PFSK-1 (cell line): Measurements from ENCODE around the gene LHPP.

Source experiments
- POLR2AphosphoS5 ChIP-seq: IDR thresholded peaks from 2 replicates; pipeline ENCODE4 v1.6.1; 2012; ENCODE audit warnings: low read depth, mild to moderate bottlenecking, control low read depth, low read length, moderate library complexity
- SIN3A ChIP-seq: IDR thresholded peaks from 2 replicates; pipeline ENCODE4 v1.6.1; 2012; ENCODE audit warnings: mild to moderate bottlenecking, low read length, moderate library complexity, borderline replicate concordance; ENCODE audit not compliant: insufficient read depth
- TAF1 ChIP-seq: IDR thresholded peaks from 2 replicates; pipeline ENCODE4 v1.6.1; 2012; ENCODE audit warnings: low read length, control low read depth, borderline replicate concordance; ENCODE audit not compliant: insufficient read depth
- TF ChIP-seq, protein P1 (sequence below), 2 experiments: IDR thresholded peaks; 2 replicates each; pipeline versions ENCODE4 v1.6.1 to v1.8.0; 2011 to 2012; ENCODE audit warnings: low read depth in 2 of 2, low read length in 2 of 2, control low read depth in 1 of 2, inconsistent platforms in 1 of 2, mild to moderate bottlenecking in 1 of 2, moderate library complexity in 1 of 2; ENCODE audit not compliant: insufficient read depth in 1 of 2

DNA sequence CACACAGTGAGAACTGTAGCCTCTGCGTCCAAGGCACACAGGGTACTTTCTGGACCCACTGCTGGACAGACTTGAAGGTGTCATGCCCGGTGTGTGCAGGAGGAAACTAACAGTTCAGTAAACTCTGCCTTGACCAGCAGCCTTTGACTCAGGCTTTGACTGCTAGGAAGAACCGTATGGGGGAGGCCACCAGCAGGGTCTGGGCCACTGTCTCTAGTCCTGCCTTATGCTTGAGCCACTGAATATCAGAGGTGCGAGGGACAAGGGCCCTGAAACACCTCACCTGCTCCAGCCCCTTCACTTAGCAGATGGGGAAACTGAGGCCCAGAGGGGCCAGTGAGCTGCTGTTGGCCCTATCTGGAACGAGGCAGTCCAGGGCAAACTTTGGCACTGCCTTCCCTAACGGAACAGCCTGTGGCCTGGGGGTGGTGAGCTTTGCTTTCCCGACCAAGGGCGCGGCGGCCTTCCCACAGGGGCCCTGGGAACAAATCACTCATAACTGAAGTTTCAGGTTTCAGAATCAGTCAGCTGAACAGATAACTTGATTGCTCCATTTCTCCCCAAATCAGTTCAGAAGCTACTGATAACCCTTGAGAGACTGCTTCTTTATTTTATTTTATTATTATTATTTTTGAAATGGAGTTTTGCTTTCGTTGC, 152.5 kb downstream of the LHPP start:
- TF ChIP-seq SIN3A: no peak
- no peak for TF ChIP-seq TAF1
- no peak for TF ChIP-seq POLR2AphosphoS5
- TF ChIP-seq, protein P1, sequence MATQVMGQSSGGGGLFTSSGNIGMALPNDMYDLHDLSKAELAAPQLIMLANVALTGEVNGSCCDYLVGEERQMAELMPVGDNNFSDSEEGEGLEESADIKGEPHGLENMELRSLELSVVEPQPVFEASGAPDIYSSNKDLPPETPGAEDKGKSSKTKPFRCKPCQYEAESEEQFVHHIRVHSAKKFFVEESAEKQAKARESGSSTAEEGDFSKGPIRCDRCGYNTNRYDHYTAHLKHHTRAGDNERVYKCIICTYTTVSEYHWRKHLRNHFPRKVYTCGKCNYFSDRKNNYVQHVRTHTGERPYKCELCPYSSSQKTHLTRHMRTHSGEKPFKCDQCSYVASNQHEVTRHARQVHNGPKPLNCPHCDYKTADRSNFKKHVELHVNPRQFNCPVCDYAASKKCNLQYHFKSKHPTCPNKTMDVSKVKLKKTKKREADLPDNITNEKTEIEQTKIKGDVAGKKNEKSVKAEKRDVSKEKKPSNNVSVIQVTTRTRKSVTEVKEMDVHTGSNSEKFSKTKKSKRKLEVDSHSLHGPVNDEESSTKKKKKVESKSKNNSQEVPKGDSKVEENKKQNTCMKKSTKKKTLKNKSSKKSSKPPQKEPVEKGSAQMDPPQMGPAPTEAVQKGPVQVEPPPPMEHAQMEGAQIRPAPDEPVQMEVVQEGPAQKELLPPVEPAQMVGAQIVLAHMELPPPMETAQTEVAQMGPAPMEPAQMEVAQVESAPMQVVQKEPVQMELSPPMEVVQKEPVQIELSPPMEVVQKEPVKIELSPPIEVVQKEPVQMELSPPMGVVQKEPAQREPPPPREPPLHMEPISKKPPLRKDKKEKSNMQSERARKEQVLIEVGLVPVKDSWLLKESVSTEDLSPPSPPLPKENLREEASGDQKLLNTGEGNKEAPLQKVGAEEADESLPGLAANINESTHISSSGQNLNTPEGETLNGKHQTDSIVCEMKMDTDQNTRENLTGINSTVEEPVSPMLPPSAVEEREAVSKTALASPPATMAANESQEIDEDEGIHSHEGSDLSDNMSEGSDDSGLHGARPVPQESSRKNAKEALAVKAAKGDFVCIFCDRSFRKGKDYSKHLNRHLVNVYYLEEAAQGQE (IDR thresholded peaks at IDR 0.05; ENCODE audit: insufficient read depth in 1 of 2, low read depth in 2 of 2, low read length in 2 of 2): no peak
